Activated CD8-positive, alpha-beta T cell treated with anti-CD3 and anti-CD28 coated beads for 36 hours (primary cell): ENCODE data around the gene SPEF2. TPM values are rescaled to one million over a fixed set of nuclear protein-coding genes. Genes with fewer than 3 reads are reported as not detected.
"Not testable (repeated sequence)": the region's sequence is repeated elsewhere in the genome, so short reads cannot be mapped to it uniquely, and the experiment has no call there.

Experiments used
- ATAC-seq: fragments of 200-7000 bp; cut with Tn5 transposase; one replicate; pipeline ENCODE4 v1.10.0; 2021; ENCODE audit warnings: mild to moderate bottlenecking, moderate library complexity
- CTCF ChIA-PET: fragments of 350-600 bp; sonication (Branson Sonifier 250); formaldehyde crosslinking; loops from one replicate; lab custom pipeline; 2021; ENCODE audit warnings: antibody characterized with exemption; lab: Charles Lee
- POLR2A ChIA-PET: fragments of 350-600 bp; sonication (Branson Sonifier 250); formaldehyde crosslinking; loops from one replicate; lab custom pipeline; 2021; ENCODE audit warnings: antibody characterized with exemption; lab: Charles Lee
- DNase-seq: peaks from one replicate; pipeline ENCODE4 v3.0.0-alpha.2; 2020
- H3K27ac Mint-ChIP-seq: one replicate; pipeline ENCODE4 v1.8.0; 2021; ENCODE audit warnings: mild to moderate bottlenecking, mixed read lengths
- H3K27me3 Mint-ChIP-seq: one replicate; pipeline ENCODE4 v1.8.0; 2021; ENCODE audit warnings: mixed read lengths
- H3K36me3 Mint-ChIP-seq: one replicate; pipeline ENCODE4 v1.8.0; 2021; ENCODE audit warnings: low read depth, mixed read lengths
- H3K4me1 Mint-ChIP-seq: one replicate; pipeline ENCODE4 v1.8.0; 2021; ENCODE audit warnings: low read depth, mixed read lengths
- H3K4me3 Mint-ChIP-seq: one replicate; pipeline ENCODE4 v1.8.0; 2021; ENCODE audit warnings: mild to moderate bottlenecking, moderate library complexity, mixed read lengths
- H3K9me3 Mint-ChIP-seq: one replicate; pipeline ENCODE4 v1.8.0; 2021; ENCODE audit warnings: mixed read lengths
- CTCF ChIP-seq: fragments of 200-600 bp; IDR thresholded peaks from one replicate; pipeline ENCODE4 v1.8.0; 2022; ENCODE audit warnings: antibody characterized with exemption, mild to moderate bottlenecking
- intact Hi-C: fragments of 100-400 bp; cut with micrococcal nuclease; formaldehyde crosslinking; loops from one replicate; pipeline ENCODE4 v1.10.0; 2022
- total RNA-seq, 2 experiments: library from RNA; stranded (reverse); gene quantifications; one replicate each; pipeline ENCODE4 v1.2.3, GENCODE V29; 2021

The SPEF2 gene
- total RNA-seq, 2 experiments from 2014 or later, result 8.4 to 9.9 TPM

- no peak overlapping the region for H3K4me3 Mint-ChIP-seq
- ChIA-PET POLR2A (no interaction called here), CTCF (interaction anchor here (1.5 kb wide), 1 partner anchor 21 kb away, joined by 11 read pairs; no protein-coding TSS in a partner anchor)
- peaks cover 64% of the 10 kb centered on the region for H3K4me1 Mint-ChIP-seq
- no peak for DNase-seq
- no peak for TF ChIP-seq CTCF
- peaks cover 21% of the 10 kb centered on the region for H3K36me3 Mint-ChIP-seq
- peak; percentile 48 for ATAC-seq
- intact Hi-C loops, result loop anchor here (5.0 kb wide), 1 partner anchor 186 kb away; the partner anchor contains the start of gene IL7R
- H3K27ac Mint-ChIP-seq, result peak overlapping the region; percentile 80
- H3K27me3 Mint-ChIP-seq, result no peaks in the 10 kb centered on the region
- H3K9me3 Mint-ChIP-seq, result peaks cover under 1% of the 10 kb centered on the region
These were observed 54.1 kb downstream of the SPEF2 start for GRCh38 chr5:35671541-35672295.

GRCh38 chr5:35672296-35672655, 54.6 kb downstream of the SPEF2 start:
- POLR2A ChIA-PET, H3K27ac Mint-ChIP-seq: not testable (repeated sequence)

GRCh38 chr5:35672995-35673394, 55.3 kb downstream of the SPEF2 start:
- DNase-seq, result peak; percentile 71
- ChIA-PET CTCF (interaction anchor here (0.8 to 1.6 kb wide), 10 partner anchors 10 to 254 kb away, joined by 3 to 7 read pairs (median 3); no protein-coding TSS in a partner anchor), POLR2A (no interaction called here)
- H3K4me1 Mint-ChIP-seq, result peaks cover 59% of the 10 kb centered on the region
- H3K4me3 Mint-ChIP-seq, result no peak overlapping the region
- peaks cover 16% of the 10 kb centered on the region for H3K36me3 Mint-ChIP-seq
- intact Hi-C loops, result loop anchor here (5.0 kb wide), 1 partner anchor 184 kb away; the partner anchor contains the start of gene IL7R
- peak; percentile 90 for ATAC-seq
- TF ChIP-seq CTCF, result no peak
- no peaks in the 10 kb centered on the region for H3K27me3 Mint-ChIP-seq
- H3K9me3 Mint-ChIP-seq, result no peaks in the 10 kb centered on the region
- peak overlapping the region; percentile 84 for H3K27ac Mint-ChIP-seq

More at GRCh38 chr5:35672296-35672655, 54.6 kb downstream of the SPEF2 start:
- not testable (repeated sequence) for ATAC-seq, DNase-seq, H3K9me3 Mint-ChIP-seq, H3K27me3 Mint-ChIP-seq, H3K4me3 Mint-ChIP-seq
- peaks cover 16% of the 10 kb centered on the region for H3K36me3 Mint-ChIP-seq
- CTCF ChIA-PET, result interaction anchor here (0.8 to 1.6 kb wide), 10 partner anchors 9 to 252 kb away, joined by 3 to 11 read pairs (median 3); no protein-coding TSS in a partner anchor
- intact Hi-C loops, result loop anchor here (5.0 kb wide), 1 partner anchor 185 kb away; the partner anchor contains the start of gene IL7R
- peaks cover 64% of the 10 kb centered on the region for H3K4me1 Mint-ChIP-seq

GRCh38 chr5:35674049-35674448, 56.4 kb downstream of the SPEF2 start:
- no peak for TF ChIP-seq CTCF
- Mint-ChIP-seq H3K9me3 (no peaks in the 10 kb centered on the region), H3K27ac (peak overlapping the region; percentile 84), H3K27me3 (no peaks in the 10 kb centered on the region), H3K4me1 (peaks cover 57% of the 10 kb centered on the region), H3K36me3 (peaks cover 10% of the 10 kb centered on the region), H3K4me3 (no peak overlapping the region)
- intact Hi-C loops, result loop anchor here (5.0 kb wide), 1 partner anchor 183 kb away; the partner anchor contains the start of gene IL7R
- CTCF ChIA-PET, result interaction anchor here (1.6 kb wide), 1 partner anchor 25 kb away, joined by 3 read pairs; no protein-coding TSS in a partner anchor
- DNase-seq (no peak), ATAC-seq (no peak)
- POLR2A ChIA-PET, result no interaction called here

- TF ChIP-seq CTCF, result no peak
- intact Hi-C loops, result no loop called here
- ATAC-seq (no peak), DNase-seq (no peak)
- Mint-ChIP-seq H3K36me3 (peaks cover 8% of the 10 kb centered on the region), H3K9me3 (no peaks in the 10 kb centered on the region), H3K4me3 (no peak overlapping the region), H3K4me1 (peaks cover 53% of the 10 kb centered on the region), H3K27ac (no peak overlapping the region), H3K27me3 (no peaks in the 10 kb centered on the region)
- CTCF ChIA-PET, result no interaction called here
- POLR2A ChIA-PET, result no interaction called here
These were observed 57.7 kb downstream of the SPEF2 start for GRCh38 chr5:35675392-35675791.
